Measurements from ENCODE around the gene LCLAT1. TPM values are rescaled to one million over a fixed set of nuclear protein-coding genes. Genes with fewer than 3 reads are reported as not detected.
"Not testable (repeated sequence)": the region's sequence is repeated elsewhere in the genome, so short reads cannot be mapped to it uniquely, and the experiment has no call there.

LCLAT1 gene
- total and polyA plus RNA-seq, 8 donors, result 2.0 to 15.0 (median 9.8) TPM

- TF ChIP-seq, protein P1, sequence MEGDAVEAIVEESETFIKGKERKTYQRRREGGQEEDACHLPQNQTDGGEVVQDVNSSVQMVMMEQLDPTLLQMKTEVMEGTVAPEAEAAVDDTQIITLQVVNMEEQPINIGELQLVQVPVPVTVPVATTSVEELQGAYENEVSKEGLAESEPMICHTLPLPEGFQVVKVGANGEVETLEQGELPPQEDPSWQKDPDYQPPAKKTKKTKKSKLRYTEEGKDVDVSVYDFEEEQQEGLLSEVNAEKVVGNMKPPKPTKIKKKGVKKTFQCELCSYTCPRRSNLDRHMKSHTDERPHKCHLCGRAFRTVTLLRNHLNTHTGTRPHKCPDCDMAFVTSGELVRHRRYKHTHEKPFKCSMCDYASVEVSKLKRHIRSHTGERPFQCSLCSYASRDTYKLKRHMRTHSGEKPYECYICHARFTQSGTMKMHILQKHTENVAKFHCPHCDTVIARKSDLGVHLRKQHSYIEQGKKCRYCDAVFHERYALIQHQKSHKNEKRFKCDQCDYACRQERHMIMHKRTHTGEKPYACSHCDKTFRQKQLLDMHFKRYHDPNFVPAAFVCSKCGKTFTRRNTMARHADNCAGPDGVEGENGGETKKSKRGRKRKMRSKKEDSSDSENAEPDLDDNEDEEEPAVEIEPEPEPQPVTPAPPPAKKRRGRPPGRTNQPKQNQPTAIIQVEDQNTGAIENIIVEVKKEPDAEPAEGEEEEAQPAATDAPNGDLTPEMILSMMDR (IDR thresholded peaks at IDR 0.05), result no peak
These were observed 65.3 kb downstream of the LCLAT1 start for GRCh38 chr2:30512243-30512886.

GRCh38 chr2:30513649-30514048, 66.6 kb downstream of the LCLAT1 start:
- intact Hi-C loops (cut with DNase I); ATAC-seq; H3K4me1 ChIP-seq; H3K4me3 ChIP-seq; H3K36me3 ChIP-seq; DNase-seq; H3K27ac ChIP-seq; H3K27me3 ChIP-seq; FAIRE-seq; H3K9me3 ChIP-seq: not testable (repeated sequence)
- WGBS, 2 donors, result 74 to 84% methylated on average over 5 of the region's 5 CpGs

More at GRCh38 chr2:30512243-30512886, 65.3 kb downstream of the LCLAT1 start:
- DNase-seq (no peak), FAIRE-seq (no peak), ATAC-seq (no peak)
- intact Hi-C loops (cut with DNase I), result no loop called here
- no peak overlapping the region for H3K4me3 ChIP-seq
- 64 to 68% methylated on average over 3 of the region's 3 CpGs for whole genome bisulfite sequencing, 2 donors
- peaks cover 0 to 6% (median 0%) of the 10 kb centered on the region in 3 donors for H3K4me1 ChIP-seq
- no peaks in the 10 kb centered on the region for H3K36me3 ChIP-seq
- H3K27ac ChIP-seq, result no peak overlapping the region
- no peaks in the 10 kb centered on the region for H3K9me3 ChIP-seq
- no peaks in the 10 kb centered on the region for H3K27me3 ChIP-seq

DNA sequence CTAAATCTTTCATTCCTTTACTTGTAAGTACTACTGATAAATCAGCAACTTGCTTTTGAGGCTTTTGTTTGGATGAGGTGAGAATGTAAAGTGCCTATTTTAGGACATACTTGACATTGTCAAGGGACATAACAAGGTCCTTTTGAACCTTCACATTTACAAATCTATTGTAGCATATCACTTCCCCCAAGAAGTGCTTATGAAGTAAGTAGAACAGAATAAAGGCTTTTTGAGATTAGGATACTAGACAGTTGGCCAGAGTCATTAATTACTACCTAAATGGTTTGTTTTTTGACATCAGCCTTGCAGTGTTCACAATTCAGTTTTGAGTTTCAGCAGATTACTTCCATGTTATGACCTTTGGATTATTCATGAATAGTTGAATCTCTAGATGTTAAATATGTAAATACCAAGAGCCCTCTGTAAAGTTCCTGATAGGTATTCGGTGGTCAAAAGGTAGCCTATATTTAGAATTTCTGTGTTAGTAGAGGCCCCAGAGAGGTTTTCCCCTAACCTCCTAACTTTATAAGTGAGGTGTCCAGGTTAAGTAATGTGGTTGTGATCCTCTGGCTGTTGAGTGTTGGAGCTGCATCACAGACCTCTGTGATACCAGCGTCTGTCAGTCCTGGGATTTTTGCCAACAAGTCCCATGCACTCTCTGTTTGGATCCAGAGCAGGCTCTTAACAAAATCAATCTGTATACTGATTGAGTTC, 67.2 kb downstream of the LCLAT1 start:
- peak in 3 of 4 donors; percentile 16 to 51 (median 45) for ATAC-seq
- H3K27me3 ChIP-seq, result no peaks in the 10 kb centered on the region
- no peaks in the 10 kb centered on the region for H3K36me3 ChIP-seq
- FAIRE-seq, result no peak
- no peak for DNase-seq
- H3K4me1 ChIP-seq, result peaks cover 0 to 6% (median 0%) of the 10 kb centered on the region in 3 donors
- 29 to 33% methylated on average over 2 of the region's 2 CpGs for WGBS, 2 donors
- H3K4me3 ChIP-seq, result no peak overlapping the region
- H3K27ac ChIP-seq, result no peak overlapping the region
- intact Hi-C loops (cut with DNase I), result no loop called here
- no peaks in the 10 kb centered on the region for H3K9me3 ChIP-seq
- TF ChIP-seq, protein P1 (IDR thresholded peaks at IDR 0.05), result no peak

DNA sequence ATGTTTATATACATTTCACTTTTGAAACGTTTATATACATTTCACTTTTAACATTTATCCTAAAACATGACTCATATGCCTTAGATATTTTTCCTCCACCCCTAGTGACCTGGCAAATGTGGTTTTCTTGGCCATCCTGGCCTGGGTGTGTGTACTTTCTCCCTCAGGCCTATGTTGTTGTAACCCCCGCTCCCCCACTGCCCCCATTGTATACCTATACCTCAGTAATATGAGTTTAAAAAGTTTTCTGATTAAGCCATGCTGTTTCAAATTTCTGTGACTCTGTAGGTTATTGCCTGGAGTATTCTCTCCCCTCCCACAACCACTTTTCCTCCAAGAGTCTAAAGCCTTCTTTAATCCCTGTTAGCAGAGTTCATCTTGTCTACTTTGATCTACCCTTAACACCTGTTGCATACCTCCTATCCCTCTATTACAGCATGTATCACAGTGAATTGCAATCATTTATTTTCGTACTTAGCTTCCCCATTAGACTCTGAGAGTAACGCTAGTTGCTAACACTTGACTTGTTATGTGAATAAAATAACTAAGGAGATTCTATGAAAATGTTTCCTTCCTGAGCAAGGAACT, 67.9 kb downstream of the LCLAT1 start:
- H3K4me3 ChIP-seq, result no peak overlapping the region
- H3K4me1 ChIP-seq, result peaks cover 0 to 6% (median 0%) of the 10 kb centered on the region in 3 donors
- no peaks in the 10 kb centered on the region for H3K27me3 ChIP-seq
- 74 to 76% methylated on average over 4 of the region's 4 CpGs for WGBS, 2 donors
- intact Hi-C loops (cut with DNase I), result no loop called here
- no peak for DNase-seq
- TF ChIP-seq, protein P1 (IDR thresholded peaks at IDR 0.05), result no peak
- no peak for ATAC-seq
- H3K9me3 ChIP-seq, result no peaks in the 10 kb centered on the region
- H3K27ac ChIP-seq, result no peak overlapping the region
- no peak for FAIRE-seq
- H3K36me3 ChIP-seq, result no peaks in the 10 kb centered on the region

DNA sequence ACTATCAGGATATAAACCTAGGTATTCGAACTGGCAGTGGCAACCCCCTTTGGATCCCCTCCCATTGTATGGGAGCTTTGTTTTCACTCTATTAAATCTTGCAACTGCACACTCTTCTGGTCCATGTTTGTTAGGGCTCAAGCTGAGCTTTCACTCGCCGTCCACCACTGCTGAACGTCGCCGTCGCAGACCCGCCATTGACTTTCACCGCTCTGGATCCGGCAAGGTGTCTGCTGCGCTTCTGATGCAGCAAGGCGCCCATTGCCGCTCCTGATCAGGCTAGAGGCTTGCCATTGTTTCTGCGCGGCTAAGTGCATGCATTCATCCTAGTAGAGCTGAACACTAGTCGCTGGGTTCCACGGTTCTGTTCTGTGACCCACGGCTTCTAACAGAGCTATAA, 69.1 kb downstream of the LCLAT1 start:
- no peak for ATAC-seq
- TF ChIP-seq, protein P1 (IDR thresholded peaks at IDR 0.05), result no peak
- Histone ChIP-seq H3K36me3 (no peaks in the 10 kb centered on the region), H3K4me3 (no peak overlapping the region), H3K27me3 (no peaks in the 10 kb centered on the region), H3K27ac (no peak overlapping the region), H3K4me1 (peaks cover 0 to 6% (median 0%) of the 10 kb centered on the region in 3 donors), H3K9me3 (no peaks in the 10 kb centered on the region)
- WGBS, 2 donors, result 88 to 92% methylated on average over 18 of the region's 18 CpGs
- no peak for DNase-seq
- FAIRE-seq, result no peak
- intact Hi-C loops (cut with DNase I), result no loop called here

Data from pancreas (tissue), 10 donors.